K562 (cell line): Measurements from ENCODE around the gene PALM3. TPM values are rescaled to one million over a fixed set of nuclear protein-coding genes. Genes with fewer than 3 reads are reported as not detected.
A peak's percentile ranks its signal among the peaks of the same experiment; 100 is the strongest.

Source experiments
- CC2D1A ChIP-seq: fragments of 450-650 bp; IDR thresholded peaks from 2 replicates; pipeline ENCODE4 v1.6.1; 2017; ENCODE audit warnings: mild to moderate bottlenecking
- CHD2 ChIP-seq: IDR thresholded peaks from 2 replicates; pipeline ENCODE4 v1.6.1; 2011; ENCODE audit warnings: low read depth, low read length
- CSDE1 ChIP-seq, 2 experiments: fragments of 450-650 bp; IDR thresholded peaks; 2 replicates each; pipeline ENCODE4 v1.6.1; 2016; ENCODE audit warnings: mild to moderate bottlenecking in 1 of 2
- E2F6 ChIP-seq, 2 experiments: IDR thresholded peaks; 2 replicates each; pipeline ENCODE4 v1.6.1; 2011; ENCODE audit warnings: borderline replicate concordance in 1 of 2, control low read depth in 1 of 2, low read depth in 1 of 2, low read length in 1 of 2, mild to moderate bottlenecking in 1 of 2, mixed read lengths in 1 of 2, moderate library complexity in 1 of 2; ENCODE audit not compliant: insufficient read depth in 1 of 2, insufficient read length in 1 of 2, poor library complexity in 1 of 2, severe bottlenecking in 1 of 2; ENCODE audit errors: extremely low read depth in 1 of 2
- FOSL1 ChIP-seq: fragments of 200-800 bp; sonication (Bioruptor generic); conservative IDR thresholded peaks from 2 replicates; pipeline ENCODE4 v1.6.1; 2016; ENCODE audit warnings: missing genetic modification characterization, missing compliant biosample characterization
- FOXK2 ChIP-seq, 2 experiments: fragments of 450-650 bp; IDR thresholded peaks in 1 of 2; conservative IDR thresholded peaks in 1 of 2; 2 replicates each; pipeline ENCODE4 v1.6.1; 2016; ENCODE audit warnings: low read depth in 2 of 2, mild to moderate bottlenecking in 1 of 2
- GABPA ChIP-seq: fragments of 200-800 bp; sonication (Bioruptor generic); conservative IDR thresholded peaks from 2 replicates; pipeline ENCODE4 v1.6.1; 2016; ENCODE audit warnings: low read depth, missing genetic modification characterization, missing compliant biosample characterization
- KAT8 ChIP-seq: fragments of 450-650 bp; IDR thresholded peaks from 2 replicates; pipeline ENCODE4 v1.6.1; 2016; ENCODE audit warnings: low read depth, mild to moderate bottlenecking
- KDM2B ChIP-seq: fragments of 250-450 bp; sonication (Bioruptor Pico); IDR thresholded peaks from 2 replicates; pipeline ENCODE4 v1.8.0; 2021; ENCODE audit warnings: mild to moderate bottlenecking, moderate library complexity
- L3MBTL2 ChIP-seq: fragments of 450-650 bp; IDR thresholded peaks from 2 replicates; pipeline ENCODE4 v1.6.1; 2016; ENCODE audit warnings: mild to moderate bottlenecking, moderate library complexity
- MCM5 ChIP-seq: fragments of 450-650 bp; IDR thresholded peaks from 2 replicates; pipeline ENCODE4 v1.6.1; 2016; ENCODE audit warnings: low read depth
- MNT ChIP-seq, 2 experiments: fragments of 450-650 bp; conservative IDR thresholded peaks; 2 replicates each; pipeline ENCODE4 v1.6.1; 2017; ENCODE audit warnings: mild to moderate bottlenecking in 2 of 2, moderate library complexity in 2 of 2
- NFE2L1 ChIP-seq: fragments of 450-650 bp; IDR thresholded peaks from 2 replicates; pipeline ENCODE4 v1.6.1; 2016; ENCODE audit warnings: missing genetic modification characterization, low read depth, mild to moderate bottlenecking, missing compliant biosample characterization, moderate library complexity, borderline replicate concordance
- POLR2B ChIP-seq: fragments of 450-650 bp; IDR thresholded peaks from 2 replicates; pipeline ENCODE4 v1.6.1; 2018; ENCODE audit warnings: low read depth; ENCODE audit not compliant: partially characterized antibody
- PRMT5 ChIP-seq: sonication (generic); formaldehyde crosslinking; IDR thresholded peaks from 2 replicates; pipeline ENCODE4 v1.5.0; 2020; ENCODE audit warnings: missing genetic modification reagents
- RAD51 ChIP-seq: fragments of 450-650 bp; IDR thresholded peaks from 2 replicates; pipeline ENCODE4 v1.7.1; 2016; ENCODE audit warnings: low read depth, mild to moderate bottlenecking, borderline replicate concordance
- SMARCC2 ChIP-seq: fragments of 450-650 bp; IDR thresholded peaks from 2 replicates; pipeline ENCODE4 v1.6.1; 2017; ENCODE audit warnings: antibody characterized with exemption, moderate library complexity, mild to moderate bottlenecking, low read depth
- ZNF12 ChIP-seq: sonication (generic); formaldehyde crosslinking; IDR thresholded peaks from 2 replicates; pipeline ENCODE4 v1.4.0; 2020; ENCODE audit warnings: mild to moderate bottlenecking, missing genetic modification reagents
- ZNF143 ChIP-seq: sonication (generic); formaldehyde crosslinking; IDR thresholded peaks from 2 replicates; pipeline ENCODE4 v1.9.0; 2022; ENCODE audit warnings: mild to moderate bottlenecking, missing genetic modification reagents
- ZNF395 ChIP-seq: fragments of 200-800 bp; sonication (Bioruptor generic); IDR thresholded peaks from 2 replicates; pipeline ENCODE4 v1.6.1; 2017; ENCODE audit warnings: missing genetic modification characterization, missing compliant biosample characterization
- ZNF644 ChIP-seq: fragments of 200-800 bp; sonication (Bioruptor generic); IDR thresholded peaks from 2 replicates; pipeline ENCODE4 v1.6.1; 2016; ENCODE audit warnings: low read depth, missing genetic modification characterization, missing compliant biosample characterization
- polyA plus RNA-seq, 8 experiments: library from polyadenylated mRNA; depleted of rRNA in 4 of 8; stranded (reverse) in 5 of 8; unstranded in 3 of 8; fragments of >200 nt; fragmentation: Nextera tagmentation in 2 of 8; fragmentation: Illumina TruSeq in 1 of 8; extraction: Ambion mirVana in 2 of 8; extraction: Trizol in 1 of 8; gene quantifications; 2 replicates each; pipeline versions ENCODE4 v1.2.1 to v1.2.3, GENCODE V29; 2011 to 2014; ENCODE audit warnings: inconsistent platforms in 1 of 8, missing spikeins in 1 of 8
- total RNA-seq, 7 experiments: library from RNA; depleted of rRNA in 6 of 7; stranded (reverse); fragments of >200 nt in 6 of 7; fragmentation: Illumina TruSeq in 2 of 7; extraction: Trizol in 2 of 7; gene quantifications; 2 replicates each; pipeline versions ENCODE4 v1.2.1 to v1.2.3, GENCODE V29; 2011 to 2021; ENCODE audit warnings: low replicate concordance in 1 of 7

Gene PALM3
- total and polyA plus RNA-seq, 9 of the 15 experiments (the other 6 are each of a cell fraction or from before 2014, with no cell fraction given), result 0.07 to 9.3 (median 3.3) TPM

- peak in 1 of 2 experiments; percentile 83; a peak in 2 of 4 replicates for TF ChIP-seq CSDE1 (IDR thresholded peaks at IDR 0.05)
- no peak for TF ChIP-seq SMARCC2
- TF ChIP-seq L3MBTL2, result peak; percentile 59; the same call in 1 of the 2 replicates
- no peak for TF ChIP-seq MCM5
- no peak for TF ChIP-seq FOSL1
- TF ChIP-seq ZNF12 (CRISPR knock-in tag), result no peak
- no peak for TF ChIP-seq CC2D1A
- peak; percentile 36; the same call in 1 of the 2 replicates for TF ChIP-seq RAD51
- TF ChIP-seq POLR2B, result no peak
- TF ChIP-seq FOXK2 (conservative IDR thresholded peaks at IDR 0.05 in 1 of 2, IDR thresholded peaks at IDR 0.05 in 1 of 2; ENCODE audit: low read depth in 2 of 2), result peak in 1 of 2 experiments; percentile 30; a peak in 1 of 4 replicates
- TF ChIP-seq NFE2L1 (tag), result no peak
- TF ChIP-seq KAT8, result no peak
- no peak for TF ChIP-seq PRMT5 (CRISPR knock-in tag)
- no peak for TF ChIP-seq KDM2B (CRISPR knock-in tag)
- TF ChIP-seq ZNF395, result no peak
- TF ChIP-seq GABPA, result no peak
- TF ChIP-seq ZNF644 (tag), result no peak
- TF ChIP-seq CHD2, result no peak
- peak; percentile 80 to 84 for TF ChIP-seq MNT (conservative IDR thresholded peaks at IDR 0.05)
- TF ChIP-seq E2F6 (IDR thresholded peaks at IDR 0.05; ENCODE audit: borderline replicate concordance in 1 of 2, extremely low read depth in 1 of 2, insufficient read depth in 1 of 2, insufficient read length in 1 of 2, low read depth in 1 of 2, low read length in 1 of 2, poor library complexity in 1 of 2, severe bottlenecking in 1 of 2), result peak in 1 of 2 experiments; percentile 20
- no peak for TF ChIP-seq ZNF143 (CRISPR knock-in tag)
These were observed 2.2 kb downstream of the PALM3 start (continued) for GRCh38 chr19:14059652-14060155.
